Mucosa of descending colon (tissue), 3 donors: ENCODE results near the gene MTF1. TPM values are rescaled to one million over a fixed set of nuclear protein-coding genes. Genes with fewer than 3 reads are reported as not detected.
A peak's percentile ranks its signal among the peaks of the same experiment; 100 is the strongest.

Source experiments
- ATAC-seq: fragments of 200-7000 bp; cut with Tn5 transposase; one replicate; pipeline ENCODE4 v1.9.1; 2020; ENCODE audit warnings: mild to moderate bottlenecking, moderate library complexity
- DNase-seq, 3 donors: peaks; one replicate each; pipeline ENCODE4 v3.0.0-alpha.2; 2020
- H3K36me3 ChIP-seq: fragments of 200-600 bp; one replicate; pipeline ENCODE4 v1.8.0; 2021; ENCODE audit warnings: low read depth, mild to moderate bottlenecking
- H3K4me1 ChIP-seq: fragments of 200-600 bp; one replicate; pipeline ENCODE4 v1.8.0; 2021; ENCODE audit warnings: low read depth, mild to moderate bottlenecking
- H3K4me3 ChIP-seq: fragments of 200-600 bp; one replicate; pipeline ENCODE4 v1.8.0; 2021; ENCODE audit warnings: mild to moderate bottlenecking
- H3K9me3 ChIP-seq: fragments of 200-600 bp; one replicate; pipeline ENCODE4 v1.8.0; 2021; ENCODE audit warnings: mild to moderate bottlenecking
- intact Hi-C, 2 donors: fragments of 100-400 bp; cut with DNase I in 1 of 2; cut with micrococcal nuclease in 1 of 2; formaldehyde crosslinking; loops; one replicate each; pipeline versions ENCODE4 v1.11.0 to v1.11.1; 2022; cut with DNase I, micrococcal nuclease
- total RNA-seq, 3 donors: library from RNA; stranded (reverse); fragmentation: NEBNext Ultra II Directional in 2 of 3; extraction: Animal tissue kit (Norgen Biotek cat#: 25700) in 2 of 3; gene quantifications; one replicate each; pipeline versions ENCODE4 v1.2.1 to v1.2.4, GENCODE V29; 2021 to 2023
- TF ChIP-seq, protein P1 (sequence below): fragments of 200-600 bp; IDR thresholded peaks from one replicate; pipeline ENCODE4 v1.8.0; 2022; ENCODE audit warnings: antibody characterized with exemption, mild to moderate bottlenecking
- donor health status: DM: no; HTN: no; CAD: no; lungs with moderate emphysema.
- donor health status: DM: no; HTN: no; CAD: no.
- donor health status: DM: no; HTN: yes; CAD: no.

MTF1 gene
- total RNA-seq, 3 donors from 2014 or later = 30.6 to 42.8 (median 35.2) TPM

DNA sequence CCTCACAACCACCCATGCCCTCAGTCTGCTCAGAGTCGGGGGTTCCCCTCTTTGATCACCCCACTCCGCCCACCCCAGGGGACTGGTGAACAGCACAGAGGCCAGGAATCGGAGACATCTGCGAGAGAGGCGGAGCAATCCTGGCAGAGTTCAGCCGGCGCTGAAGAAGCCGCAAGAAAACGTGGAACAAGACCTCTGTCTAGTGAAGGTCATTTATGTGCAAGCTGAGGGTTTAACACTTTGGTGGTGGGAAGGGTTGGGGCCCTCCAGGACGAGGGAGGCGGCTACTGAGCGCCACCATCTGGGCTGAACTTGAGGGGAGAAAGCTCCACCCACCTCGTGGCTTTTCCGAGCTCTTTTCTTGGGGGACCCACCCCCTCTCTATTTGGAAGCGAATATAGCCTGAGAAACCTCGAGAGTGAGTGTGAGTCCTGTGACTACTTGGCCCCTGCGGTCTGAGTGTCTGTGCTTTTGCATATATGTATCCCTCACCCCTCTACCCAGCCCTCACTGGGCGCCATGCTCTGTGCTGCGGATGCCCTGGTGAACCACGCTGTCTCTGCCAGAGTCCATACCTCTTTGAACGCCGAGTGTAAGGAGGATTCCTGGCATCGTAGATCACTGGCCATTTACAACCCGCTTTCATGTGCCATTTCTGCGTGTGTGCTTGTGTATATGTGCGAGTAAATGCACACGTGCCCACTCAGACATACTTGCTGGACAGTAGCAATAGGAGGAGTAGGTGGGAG is 93.3 kb downstream of the MTF1 start:
- no peaks in the 10 kb centered on the region for H3K36me3 ChIP-seq
- no peak overlapping the region for H3K4me3 ChIP-seq
- intact Hi-C loops = no loop called here
- TF ChIP-seq, protein P1, sequence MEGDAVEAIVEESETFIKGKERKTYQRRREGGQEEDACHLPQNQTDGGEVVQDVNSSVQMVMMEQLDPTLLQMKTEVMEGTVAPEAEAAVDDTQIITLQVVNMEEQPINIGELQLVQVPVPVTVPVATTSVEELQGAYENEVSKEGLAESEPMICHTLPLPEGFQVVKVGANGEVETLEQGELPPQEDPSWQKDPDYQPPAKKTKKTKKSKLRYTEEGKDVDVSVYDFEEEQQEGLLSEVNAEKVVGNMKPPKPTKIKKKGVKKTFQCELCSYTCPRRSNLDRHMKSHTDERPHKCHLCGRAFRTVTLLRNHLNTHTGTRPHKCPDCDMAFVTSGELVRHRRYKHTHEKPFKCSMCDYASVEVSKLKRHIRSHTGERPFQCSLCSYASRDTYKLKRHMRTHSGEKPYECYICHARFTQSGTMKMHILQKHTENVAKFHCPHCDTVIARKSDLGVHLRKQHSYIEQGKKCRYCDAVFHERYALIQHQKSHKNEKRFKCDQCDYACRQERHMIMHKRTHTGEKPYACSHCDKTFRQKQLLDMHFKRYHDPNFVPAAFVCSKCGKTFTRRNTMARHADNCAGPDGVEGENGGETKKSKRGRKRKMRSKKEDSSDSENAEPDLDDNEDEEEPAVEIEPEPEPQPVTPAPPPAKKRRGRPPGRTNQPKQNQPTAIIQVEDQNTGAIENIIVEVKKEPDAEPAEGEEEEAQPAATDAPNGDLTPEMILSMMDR = no peak
- DNase-seq = no peak
- no peaks in the 10 kb centered on the region for H3K4me1 ChIP-seq
- H3K9me3 ChIP-seq = no peaks in the 10 kb centered on the region
- peak; percentile 42 for ATAC-seq

DNA sequence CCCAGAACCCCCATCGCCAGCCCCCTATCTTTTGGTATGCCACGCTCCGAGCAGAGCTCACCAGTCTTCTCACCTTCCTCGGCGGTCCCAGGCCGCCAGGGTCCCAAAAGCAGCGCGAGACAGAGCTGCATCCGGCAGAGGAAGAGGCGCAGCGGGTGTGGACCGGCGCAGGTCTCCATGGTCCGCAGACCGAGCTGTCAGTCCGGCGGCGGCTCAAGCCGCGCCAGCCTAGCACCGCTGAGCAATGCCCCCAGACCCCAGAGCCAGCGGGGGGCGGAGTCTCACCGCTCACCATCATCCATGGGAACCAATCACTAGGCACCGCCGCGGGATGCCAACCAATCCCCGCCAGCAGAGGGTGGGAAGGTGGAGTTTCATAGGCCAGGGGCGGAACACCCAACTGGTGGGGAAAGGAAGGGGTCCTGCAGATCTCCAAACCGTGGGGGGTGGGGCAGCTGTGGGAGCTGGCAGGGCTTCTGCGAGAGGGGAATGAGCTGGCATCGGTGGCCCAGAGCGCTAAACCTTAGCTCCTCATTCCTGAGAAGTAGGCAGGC is 94.4 kb downstream of the MTF1 start, which contains the start of gene EPHA10:
Gene EPHA10 (minus strand): TSS at position 233 of the 554 bp plus-strand sequence. CDS start 54 bp downstream, at position 179.
- Histone ChIP-seq H3K4me1 (no peaks in the 10 kb centered on the region), H3K4me3 (no peak within 1 kb of the TSS), H3K9me3 (no peaks in the 10 kb centered on the region), H3K36me3 (no peaks in the 10 kb centered on the region)
- intact Hi-C loops = no loop called here
- TF ChIP-seq, protein P1 = no peak
- ATAC-seq = peak; percentile 7
- no peak for DNase-seq

DNA sequence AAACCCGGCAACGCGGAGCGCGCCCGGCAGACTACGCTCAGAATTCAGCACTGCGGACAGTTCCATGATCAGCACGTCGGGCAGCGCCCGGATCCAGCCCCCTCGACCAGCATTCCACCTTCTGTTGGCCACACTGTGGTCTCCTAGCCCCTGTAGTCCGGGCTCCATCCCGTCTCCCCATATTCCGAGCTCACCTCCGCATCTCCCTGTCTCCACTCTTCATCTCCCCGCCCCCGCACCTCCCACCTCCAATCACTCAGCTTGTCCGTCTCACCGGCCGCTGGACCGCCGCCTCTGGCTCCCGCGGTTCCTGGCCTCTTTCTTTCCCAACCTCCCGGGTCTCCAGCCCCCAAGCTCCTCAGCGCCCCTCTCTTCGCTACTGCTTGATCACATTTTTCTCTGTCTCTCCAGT is 95.0 kb downstream of the MTF1 start:
- ATAC-seq = peak; percentile 73
- no peaks in the 10 kb centered on the region for H3K36me3 ChIP-seq
- intact Hi-C loops = no loop called here
- H3K4me1 ChIP-seq = no peaks in the 10 kb centered on the region
- DNase-seq = peak in 2 of 3 donors; percentile 57 to 70
- TF ChIP-seq, protein P1 = no peak
- H3K9me3 ChIP-seq = no peaks in the 10 kb centered on the region
- no peak overlapping the region for H3K4me3 ChIP-seq

DNA sequence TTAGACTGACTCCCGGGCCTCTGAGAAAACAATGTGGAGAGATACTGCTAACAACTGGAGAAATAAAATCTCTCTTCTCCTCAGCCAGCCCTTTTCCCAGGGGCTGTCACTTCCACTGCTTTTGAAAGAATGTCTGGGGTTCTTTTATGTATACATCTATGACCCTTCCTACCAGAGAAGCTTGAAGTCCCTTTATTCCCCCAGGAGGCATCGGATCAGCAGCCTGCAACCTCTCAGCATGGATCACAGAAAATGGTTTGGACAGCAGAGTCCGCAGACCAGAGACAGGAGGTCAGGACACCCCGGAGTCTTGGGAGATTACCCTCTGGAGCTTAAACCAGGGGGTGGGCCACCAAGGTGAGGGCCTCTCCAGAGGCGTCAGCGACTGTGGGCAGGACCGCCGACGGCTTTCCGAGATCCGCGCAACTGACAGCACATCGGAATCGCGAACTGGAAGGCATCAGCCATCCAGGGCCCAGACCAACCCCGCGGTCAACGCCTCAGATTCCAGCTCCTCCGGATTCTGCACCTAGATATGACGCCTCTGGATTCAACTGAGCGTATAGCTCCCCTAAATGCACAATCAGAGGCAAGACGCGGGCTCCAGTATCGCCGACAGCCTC is 95.5 kb downstream of the MTF1 start:
- Histone ChIP-seq H3K36me3 (no peaks in the 10 kb centered on the region), H3K9me3 (no peaks in the 10 kb centered on the region), H3K4me3 (no peak overlapping the region), H3K4me1 (no peaks in the 10 kb centered on the region)
- DNase-seq (no peak), ATAC-seq (no peak)
- TF ChIP-seq, protein P1 = no peak
- intact Hi-C loops = no loop called here

DNA sequence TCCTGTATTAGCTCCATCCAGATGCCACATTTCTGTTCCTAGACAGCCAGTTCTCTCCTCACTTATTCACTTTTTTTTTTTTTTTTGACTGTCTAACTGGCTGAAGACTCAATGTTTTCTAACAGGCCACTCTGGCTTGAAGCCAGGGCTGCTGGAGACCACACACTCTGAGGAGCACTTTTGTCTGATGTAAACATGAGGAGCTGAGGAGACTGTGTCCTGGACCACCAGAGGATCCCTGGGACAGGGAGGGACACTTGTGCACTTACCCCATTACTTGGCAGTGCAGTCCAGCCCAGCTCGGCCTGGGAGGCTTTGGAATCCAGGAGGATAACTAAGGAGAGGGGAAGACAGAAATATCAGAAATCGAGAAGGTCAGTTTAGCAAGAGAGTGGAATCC is 96.9 kb downstream of the MTF1 start:
- DNase-seq (no peak), ATAC-seq (no peak)
- TF ChIP-seq, protein P1 = no peak
- Histone ChIP-seq H3K4me1 (no peaks in the 10 kb centered on the region), H3K36me3 (no peaks in the 10 kb centered on the region), H3K4me3 (no peak overlapping the region), H3K9me3 (no peaks in the 10 kb centered on the region)
- intact Hi-C loops = no loop called here
